ENCODE results near the gene TMEM232.
"Not testable (repeated sequence)": the region's sequence is repeated elsewhere in the genome, so short reads cannot be mapped to it uniquely, and the experiment has no call there.

Gene TMEM232

DNA sequence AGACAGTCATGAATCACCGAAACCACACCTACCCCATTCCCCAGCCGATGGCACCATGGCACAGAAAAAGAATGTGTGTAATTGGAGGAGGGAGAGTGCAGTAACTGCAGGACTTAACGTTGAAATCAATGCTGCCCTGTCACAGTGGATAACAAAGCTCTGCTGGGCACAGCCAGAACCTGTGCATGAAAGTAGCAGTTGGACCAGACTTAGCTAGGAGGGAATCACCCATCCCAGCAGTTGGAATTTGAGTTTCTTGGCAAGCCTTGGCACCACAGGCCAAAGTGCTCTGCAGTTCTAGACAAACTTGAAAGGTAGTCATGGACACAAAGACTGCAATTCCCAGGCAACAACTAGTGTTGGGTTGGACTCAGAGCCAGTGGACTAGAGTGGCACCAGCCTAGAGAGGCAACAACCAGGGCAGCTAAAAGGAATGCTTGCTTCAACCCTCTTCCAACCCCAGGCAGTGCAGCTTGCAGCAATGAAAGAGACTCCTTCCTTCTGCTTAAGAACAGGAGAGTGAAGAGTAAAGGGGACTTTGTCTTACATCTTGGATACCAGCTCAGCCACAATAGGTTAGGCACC is 19.1 kb downstream of the TMEM232 start:
- no peak for DNase-seq (ENCODE audit: low read depth in 2 of 2)

DNA sequence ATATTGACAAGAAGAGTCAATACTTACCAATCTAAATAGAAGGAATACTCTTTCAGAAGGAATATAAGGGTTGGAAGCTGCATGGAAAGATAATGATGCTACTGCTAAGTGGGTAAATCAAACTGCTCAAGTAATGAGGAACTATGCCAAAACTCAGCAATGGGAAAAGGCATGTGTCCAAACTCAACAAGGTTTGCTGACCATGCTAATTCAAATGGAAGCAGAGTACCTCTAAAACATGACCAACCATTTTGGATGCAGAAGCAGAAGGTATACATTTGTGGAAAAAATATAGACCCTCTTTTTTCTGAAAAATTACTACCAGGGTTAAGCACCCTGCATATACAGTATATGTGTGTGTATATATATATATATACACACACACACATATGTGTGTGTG is 21.1 kb downstream of the TMEM232 start:
- DNase-seq (ENCODE audit: low read depth in 2 of 2) = no peak

DNA sequence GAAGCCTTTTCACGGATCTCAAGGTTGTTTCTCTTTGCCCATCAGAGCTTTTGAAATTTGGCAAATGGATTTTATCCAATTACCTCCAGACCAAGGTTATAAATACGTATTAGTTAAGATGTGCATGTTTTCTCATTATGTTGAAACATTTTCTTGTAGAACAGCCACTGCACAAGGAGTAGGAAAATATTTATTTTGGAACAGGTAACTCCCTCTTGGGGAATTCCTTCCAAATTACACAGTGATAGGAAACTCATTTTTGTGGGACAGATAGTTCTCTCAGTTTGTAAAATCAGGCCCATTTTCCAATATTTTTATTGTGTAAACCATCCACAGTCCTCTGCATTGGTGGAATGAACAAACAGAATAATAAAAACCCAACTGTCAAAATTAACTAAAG is 23.0 kb downstream of the TMEM232 start:
- DNase-seq (ENCODE audit: low read depth in 2 of 2) = no peak

- no peak for DNase-seq (ENCODE audit: low read depth in 2 of 2)
These were observed 23.8 kb downstream of the TMEM232 start for GRCh38 chr5:110702704-110703103.

- no peak for DNase-seq (ENCODE audit: low read depth in 2 of 2)
These were observed 24.2 kb downstream of the TMEM232 start for GRCh38 chr5:110702300-110702699.

DNA sequence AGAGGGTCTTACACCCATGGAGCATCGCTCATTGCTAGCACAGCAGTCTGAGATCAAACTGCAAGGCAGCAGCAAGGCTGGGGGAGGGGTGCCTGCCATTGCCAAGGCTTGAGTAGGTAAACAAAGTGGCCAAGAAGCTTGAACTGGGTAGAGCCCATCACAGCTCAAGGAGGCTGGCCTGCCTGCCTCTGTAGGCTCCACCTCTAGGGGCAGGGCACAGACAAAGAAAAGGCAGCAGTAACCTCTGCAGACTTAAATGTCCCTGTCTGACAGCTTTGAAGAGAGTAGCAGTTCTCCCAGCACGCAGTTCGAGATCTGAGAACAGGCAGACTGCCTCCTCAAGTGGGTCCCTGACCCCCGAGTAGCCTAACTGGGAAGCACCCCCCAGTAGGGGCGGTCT is 33.8 kb downstream of the TMEM232 start:
- not testable (repeated sequence) for DNase-seq (ENCODE audit: low read depth in 2 of 2)

DNA sequence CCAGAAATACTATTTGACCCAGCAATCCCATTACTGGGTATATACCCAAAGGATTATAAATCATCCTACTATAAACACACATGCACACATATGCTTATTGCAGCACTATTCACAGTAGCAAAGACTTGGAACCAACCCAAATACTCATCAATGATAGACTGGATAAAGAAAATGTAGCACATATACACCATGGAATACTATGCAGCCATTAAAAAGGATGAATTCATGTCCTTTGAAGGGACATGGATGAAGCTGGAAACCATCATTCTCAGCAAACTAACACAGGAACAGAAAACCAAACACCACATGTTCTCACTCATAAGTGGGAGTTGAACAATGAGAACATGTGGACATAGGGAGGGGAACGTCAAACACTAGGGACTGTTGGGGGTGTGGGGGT is 35.9 kb downstream of the TMEM232 start:
- not testable (repeated sequence) for DNase-seq (ENCODE audit: low read depth in 2 of 2)

DNA sequence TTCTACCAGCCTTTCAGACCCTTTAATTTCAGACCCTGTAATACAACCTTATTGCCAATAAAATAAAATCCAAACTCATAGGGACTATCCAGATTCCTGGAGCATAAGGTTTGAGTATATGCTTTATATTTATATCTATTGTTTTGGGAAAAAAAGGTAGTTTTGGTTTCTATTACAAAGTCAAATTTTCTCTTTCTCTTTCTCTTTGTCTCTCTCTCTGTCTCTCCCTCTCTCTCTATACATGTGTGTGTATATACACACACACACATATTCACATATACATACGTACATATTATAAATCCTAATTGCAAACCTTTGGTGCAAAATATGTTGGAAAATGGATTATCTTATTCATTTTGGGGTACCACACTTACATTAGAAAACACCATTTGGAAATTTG is 39.0 kb downstream of the TMEM232 start:
- DNase-seq (ENCODE audit: low read depth in 2 of 2) = no peak

DNA sequence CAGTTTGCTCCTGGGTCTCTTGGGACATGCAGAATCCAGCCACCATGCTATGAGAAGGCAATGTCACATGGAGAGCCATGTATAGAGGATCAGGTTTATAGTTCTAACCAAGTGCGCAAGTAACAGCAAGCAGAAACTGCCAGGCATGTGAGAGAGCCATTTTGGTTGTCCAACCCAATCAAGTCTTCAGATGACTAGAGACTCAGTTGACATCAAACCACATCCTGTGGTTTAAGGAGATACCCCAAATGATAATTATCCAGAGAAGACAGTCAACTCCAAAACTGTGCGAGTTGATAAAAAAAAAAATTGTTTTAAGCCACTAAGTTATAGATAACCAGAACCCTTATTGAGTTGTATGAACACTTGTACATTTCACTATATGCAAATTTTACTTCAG is 40.2 kb downstream of the TMEM232 start:
- no peak for DNase-seq (ENCODE audit: low read depth in 2 of 2)

DNA sequence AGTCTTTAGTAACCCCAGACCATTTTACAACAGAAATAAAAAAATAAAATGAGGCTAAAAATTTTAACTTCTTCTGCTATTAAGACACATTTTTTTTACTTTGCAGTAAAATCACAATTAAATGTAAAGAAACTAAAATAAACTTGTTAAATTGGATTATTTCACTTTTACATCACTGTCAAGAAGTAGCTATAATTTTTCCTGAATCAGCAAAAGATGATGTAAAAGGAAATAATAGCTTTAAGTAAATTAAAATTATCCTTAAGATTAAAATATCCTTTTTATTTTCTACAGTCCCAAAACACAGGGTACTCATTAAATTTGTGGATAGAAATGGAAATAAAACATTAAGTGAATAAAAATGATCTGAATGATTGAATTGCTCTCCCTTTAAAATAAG is 44.5 kb downstream of the TMEM232 start:
- DNase-seq (ENCODE audit: low read depth in 2 of 2) = no peak

DNA sequence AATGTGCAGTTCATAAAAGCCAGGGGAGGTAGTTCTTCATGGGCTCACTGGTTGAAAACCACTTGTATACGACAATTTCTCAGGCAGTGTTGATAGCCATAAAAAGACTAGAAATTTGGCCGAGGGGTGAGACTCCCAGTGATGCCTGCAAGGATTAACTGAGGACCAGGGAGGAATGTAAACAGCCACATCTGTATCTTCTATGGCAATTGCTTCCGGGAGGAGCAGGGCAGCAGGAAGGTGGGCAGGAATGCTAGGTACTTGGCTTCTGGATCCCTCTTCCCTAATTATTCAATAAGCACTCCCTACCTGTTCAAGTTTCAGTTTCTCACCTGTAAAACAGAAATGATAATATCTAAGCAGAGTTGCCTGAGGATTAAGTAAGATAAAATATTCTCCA is 45.4 kb downstream of the TMEM232 start:
- no peak for DNase-seq (ENCODE audit: low read depth in 2 of 2)

- not testable (repeated sequence) for DNase-seq (ENCODE audit: low read depth in 2 of 2)
These were observed 49.9 kb downstream of the TMEM232 start for GRCh38 chr5:110676554-110676953.

- no peak for DNase-seq (ENCODE audit: low read depth in 2 of 2)
These were observed 61.2 kb downstream of the TMEM232 start for GRCh38 chr5:110665184-110665726.

GRCh38 chr5:110663525-110663924 is 62.9 kb downstream of the TMEM232 start:
- DNase-seq (ENCODE audit: low read depth in 2 of 2) = no peak

GRCh38 chr5:110658006-110658405 is 68.5 kb downstream of the TMEM232 start:
- no peak for DNase-seq (ENCODE audit: low read depth in 2 of 2)

DNA sequence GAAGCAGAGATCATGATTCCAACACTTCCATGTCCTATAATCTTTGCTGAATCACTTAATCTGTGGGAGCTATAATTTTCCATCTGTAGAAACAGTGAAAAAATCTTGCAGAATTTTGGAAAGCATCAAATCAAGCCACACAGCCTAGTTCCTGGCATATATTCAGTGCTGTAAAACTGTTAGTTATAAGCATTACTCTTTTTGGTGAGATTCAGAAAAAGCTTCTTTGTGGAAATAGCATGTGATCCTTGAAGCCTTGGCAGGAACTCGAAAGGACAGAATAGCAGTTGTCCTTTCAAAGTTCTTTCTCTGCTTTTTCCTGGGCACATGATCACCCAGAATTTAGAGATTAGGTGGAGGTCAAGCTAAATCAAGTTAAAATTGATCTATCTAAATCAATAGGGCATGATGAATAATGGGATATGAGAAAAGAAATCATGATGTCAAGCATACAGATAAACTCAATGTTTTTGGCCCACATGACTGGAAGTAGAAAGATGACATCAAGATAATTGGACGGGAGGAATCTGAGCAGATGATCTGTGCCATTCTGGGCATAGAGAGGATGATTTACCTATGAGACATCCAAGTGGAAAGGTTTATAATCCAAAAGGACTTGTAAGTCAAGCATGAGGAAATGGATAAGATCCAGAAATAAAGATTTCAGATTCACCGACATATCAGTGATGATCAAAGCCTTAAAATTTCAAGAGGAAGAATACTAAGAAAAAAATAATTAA is 73.1 kb downstream of the TMEM232 start:
- DNase-seq (ENCODE audit: low read depth in 2 of 2) = no peak

GRCh38 chr5:110651507-110651906 is 75.0 kb downstream of the TMEM232 start:
- no peak for DNase-seq (ENCODE audit: low read depth in 2 of 2)

DNA sequence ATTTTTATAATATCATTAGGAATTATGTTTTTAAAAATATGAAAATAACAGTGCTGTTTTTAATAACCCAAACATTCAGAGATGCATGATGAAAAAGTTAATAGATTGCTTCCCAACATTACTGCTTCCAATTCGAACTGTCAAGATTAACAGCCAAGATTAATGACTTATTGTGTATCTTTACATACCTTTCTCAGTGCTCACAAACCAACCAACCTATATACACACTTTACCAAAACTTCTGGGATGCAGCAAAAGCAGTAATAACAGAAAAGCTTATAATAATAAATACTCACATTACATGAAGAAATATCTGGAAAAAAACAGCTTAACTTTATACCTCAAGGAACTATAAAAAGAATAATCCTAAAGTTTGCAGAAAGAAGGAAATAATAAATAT is 82.1 kb downstream of the TMEM232 start:
- DNase-seq (ENCODE audit: low read depth in 2 of 2) = no peak

- DNase-seq (ENCODE audit: low read depth in 2 of 2) = no peak
These were observed 87.2 kb downstream of the TMEM232 start for GRCh38 chr5:110638970-110639902.

GRCh38 chr5:110634475-110634874 is 92.0 kb downstream of the TMEM232 start:
- no peak for DNase-seq (ENCODE audit: low read depth in 2 of 2)

GRCh38 chr5:110631236-110631635 is 95.2 kb downstream of the TMEM232 start:
- DNase-seq (ENCODE audit: low read depth in 2 of 2) = no peak

- DNase-seq (ENCODE audit: low read depth in 2 of 2) = no peak
These were observed 96.1 kb downstream of the TMEM232 start for GRCh38 chr5:110630350-110630749.

Measured in stimulated activated CD8-positive, alpha-beta memory T cell treated with anti-CD3 and anti-CD28 coated beads, Interleukin-7, amount 100 ng/mL, for 1 hour (primary cell).